Loucy (cell line): ENCODE measurements around the gene SDK1.

ENCODE experiments used
- EZH2phosphoT487 ChIP-seq: fragments of 200-600 bp; IDR thresholded peaks from 2 replicates; pipeline ENCODE4 v1.6.1; 2018; ENCODE audit warnings: antibody characterized with exemption, mild to moderate bottlenecking, moderate library complexity, borderline replicate concordance
- TF ChIP-seq, protein P1 (sequence below): fragments of 200-600 bp; sonication (generic); conservative IDR thresholded peaks from 2 replicates; pipeline ENCODE4 v1.5.1; 2014; ENCODE audit warnings: mild to moderate bottlenecking, antibody characterized with exemption, low read length

DNA sequence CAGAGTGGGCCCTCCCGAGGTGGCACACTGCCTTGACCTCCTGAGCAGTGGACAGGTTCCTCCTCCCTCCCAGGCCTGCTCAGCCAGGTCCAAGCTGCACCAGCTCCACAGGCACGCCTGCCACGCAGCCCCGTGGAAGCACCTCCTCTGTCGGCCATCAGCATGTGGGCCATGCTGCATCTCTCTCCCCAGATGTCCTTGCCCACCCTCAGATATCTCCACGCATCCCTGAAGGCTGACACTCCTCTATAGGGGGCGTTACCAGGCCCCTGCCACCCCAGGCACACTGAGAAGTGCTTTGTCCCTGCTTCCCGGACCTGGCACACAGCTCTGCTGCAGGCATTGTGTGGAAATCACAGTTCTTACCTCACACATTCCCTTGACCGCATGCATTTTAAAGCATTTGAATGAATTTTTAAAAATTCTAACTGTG is 598.5 kb downstream of the SDK1 start:
- TF ChIP-seq, protein P1, sequence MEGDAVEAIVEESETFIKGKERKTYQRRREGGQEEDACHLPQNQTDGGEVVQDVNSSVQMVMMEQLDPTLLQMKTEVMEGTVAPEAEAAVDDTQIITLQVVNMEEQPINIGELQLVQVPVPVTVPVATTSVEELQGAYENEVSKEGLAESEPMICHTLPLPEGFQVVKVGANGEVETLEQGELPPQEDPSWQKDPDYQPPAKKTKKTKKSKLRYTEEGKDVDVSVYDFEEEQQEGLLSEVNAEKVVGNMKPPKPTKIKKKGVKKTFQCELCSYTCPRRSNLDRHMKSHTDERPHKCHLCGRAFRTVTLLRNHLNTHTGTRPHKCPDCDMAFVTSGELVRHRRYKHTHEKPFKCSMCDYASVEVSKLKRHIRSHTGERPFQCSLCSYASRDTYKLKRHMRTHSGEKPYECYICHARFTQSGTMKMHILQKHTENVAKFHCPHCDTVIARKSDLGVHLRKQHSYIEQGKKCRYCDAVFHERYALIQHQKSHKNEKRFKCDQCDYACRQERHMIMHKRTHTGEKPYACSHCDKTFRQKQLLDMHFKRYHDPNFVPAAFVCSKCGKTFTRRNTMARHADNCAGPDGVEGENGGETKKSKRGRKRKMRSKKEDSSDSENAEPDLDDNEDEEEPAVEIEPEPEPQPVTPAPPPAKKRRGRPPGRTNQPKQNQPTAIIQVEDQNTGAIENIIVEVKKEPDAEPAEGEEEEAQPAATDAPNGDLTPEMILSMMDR, result no peak
- no peak for TF ChIP-seq EZH2phosphoT487
